ENCODE results near the gene LAPTM5.

- no peak for TF ChIP-seq CTCF (IDR thresholded peaks at IDR 0.05; ENCODE audit: low read length)
- TF ChIP-seq EZH2 (optimal IDR thresholded peaks at IDR 0.05; ENCODE audit: low read depth, low read length), result no peak
Measured at GRCh38 chr1:30714536-30715090, 43.0 kb downstream of the LAPTM5 start.

All from MM.1S (cell line).